HUES64 (cell line): ENCODE data around the gene ZNF385B.

Experiments used
- H3K27ac ChIP-seq: 2 replicates; pipeline ENCODE4 v1.7.0; 2013; ENCODE audit warnings: low read depth, low read length, inconsistent platforms
- H3K27me3 ChIP-seq: 2 replicates; pipeline ENCODE4 v1.6.1; 2013; ENCODE audit warnings: mild to moderate bottlenecking, low read length; ENCODE audit not compliant: insufficient read depth
- H3K36me3 ChIP-seq: 2 replicates; pipeline ENCODE4 v1.6.1; 2013; ENCODE audit warnings: mild to moderate bottlenecking, low read length; ENCODE audit not compliant: insufficient read depth
- H3K4me1 ChIP-seq: 2 replicates; pipeline ENCODE4 v1.6.1; 2013; ENCODE audit warnings: mild to moderate bottlenecking, low read length, moderate library complexity; ENCODE audit not compliant: insufficient read depth
- H3K4me3 ChIP-seq: 2 replicates; pipeline ENCODE4 v1.5.1; 2013; ENCODE audit warnings: mild to moderate bottlenecking, low read length, moderate library complexity
- H3K9ac ChIP-seq: 2 replicates; pipeline ENCODE4 v1.6.1; 2013; ENCODE audit warnings: mild to moderate bottlenecking, low read depth, low read length
- H3K9me3 ChIP-seq: 2 replicates; pipeline ENCODE4 v1.6.1; 2013; ENCODE audit warnings: low read depth, low read length; ENCODE audit not compliant: insufficient read depth
- WGBS: fragments of 150-250, 120-280 bp; methylation state at CpG from one replicate; pipeline ENCODE4 v1.1.7; 2013; ENCODE audit warnings: missing lambda C conversion rate; 5-methylcytosine and 5-hydroxymethylcytosine counted together

The ZNF385B gene

DNA sequence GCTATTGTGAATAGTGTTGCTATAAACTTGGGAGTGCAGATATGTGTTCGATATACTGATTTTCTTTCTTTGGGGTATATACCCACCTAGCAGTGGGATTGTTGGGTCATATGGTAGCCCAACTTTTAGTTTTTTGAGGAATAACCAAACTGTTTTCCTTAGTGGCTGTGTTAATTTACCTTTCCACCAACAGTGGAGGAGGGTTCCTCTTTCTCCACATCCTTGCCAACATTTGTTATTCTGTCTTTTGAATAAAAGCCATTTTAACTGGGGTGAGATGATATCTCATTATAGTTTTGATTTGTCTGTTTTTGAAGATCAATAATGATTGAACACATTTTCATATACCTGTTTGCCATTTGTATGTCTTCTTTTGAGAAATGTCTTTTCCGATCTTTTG, 314.8 kb downstream of the ZNF385B start:
- H3K9ac ChIP-seq, result no peak overlapping the region
- H3K36me3 ChIP-seq, result no peaks in the 10 kb centered on the region
- H3K27ac ChIP-seq, result no peak overlapping the region
- 94% methylated on average over 1 of the region's 2 CpGs for WGBS
- no peak overlapping the region for H3K4me3 ChIP-seq
- no peaks in the 10 kb centered on the region for H3K9me3 ChIP-seq
- peaks cover 2% of the 10 kb centered on the region; the same call in 1 of the 2 replicates for H3K27me3 ChIP-seq
- H3K4me1 ChIP-seq, result peaks cover 28% of the 10 kb centered on the region

DNA sequence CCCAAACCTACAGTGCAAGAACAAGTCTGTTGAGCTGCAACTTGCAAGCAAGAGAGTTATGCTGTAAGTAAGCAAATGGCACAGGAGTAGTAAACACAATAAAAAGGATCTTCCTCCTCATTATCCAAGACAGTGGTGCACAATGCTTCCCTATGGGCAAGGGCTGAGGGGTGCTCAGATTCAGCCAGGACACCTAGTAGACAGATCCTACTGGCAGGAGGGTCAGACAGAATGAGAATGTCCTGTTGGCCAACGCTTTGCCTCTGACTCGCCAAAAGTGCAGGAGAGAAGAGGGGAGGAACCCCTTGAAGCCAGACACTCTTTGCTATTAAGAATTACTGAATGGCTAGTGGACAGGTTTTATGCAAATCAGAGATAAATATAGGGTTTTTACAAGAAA, 316.4 kb downstream of the ZNF385B start:
- H3K9me3 ChIP-seq, result no peaks in the 10 kb centered on the region
- H3K9ac ChIP-seq, result no peak overlapping the region
- no peaks in the 10 kb centered on the region for H3K36me3 ChIP-seq
- no peak overlapping the region for H3K27ac ChIP-seq
- H3K4me1 ChIP-seq, result peaks cover 14% of the 10 kb centered on the region
- peaks cover 2% of the 10 kb centered on the region; the same call in 1 of the 2 replicates for H3K27me3 ChIP-seq
- H3K4me3 ChIP-seq, result no peak overlapping the region
- WGBS, result 91% methylated on average over 2 of the region's 2 CpGs

DNA sequence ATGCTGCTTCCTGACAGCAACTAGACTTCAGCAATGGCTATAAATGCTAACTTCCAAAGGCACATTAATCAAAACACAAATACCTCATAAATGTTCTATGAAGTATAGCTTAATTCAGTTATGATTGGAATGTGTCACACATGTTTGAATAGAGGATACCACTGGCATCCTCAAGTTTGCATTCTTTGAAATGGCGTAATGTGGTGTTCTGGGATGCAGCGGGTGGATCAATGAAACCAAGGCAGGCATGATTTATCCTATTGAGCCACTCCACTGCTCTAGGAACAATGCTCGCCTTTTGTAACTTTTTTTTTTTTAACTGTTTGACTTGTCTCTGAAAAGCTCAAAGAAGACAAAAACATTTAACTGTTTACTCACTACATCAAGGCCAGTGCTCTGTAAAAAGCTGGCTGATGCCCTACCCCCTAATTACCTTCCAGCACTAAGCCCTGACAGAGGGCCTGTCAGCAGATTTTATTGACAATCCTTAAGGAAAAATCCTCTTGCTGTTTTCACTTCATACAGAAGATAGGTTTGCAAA, 318.0 kb downstream of the ZNF385B start:
- H3K9ac ChIP-seq, result no peak overlapping the region
- H3K4me3 ChIP-seq, result no peak overlapping the region
- H3K36me3 ChIP-seq, result no peaks in the 10 kb centered on the region
- no peaks in the 10 kb centered on the region; the same call in 1 of the 2 replicates for H3K9me3 ChIP-seq
- peaks cover 4% of the 10 kb centered on the region; the same call in 1 of the 2 replicates for H3K4me1 ChIP-seq
- WGBS, result 61% methylated on average over 3 of the region's 3 CpGs
- no peaks in the 10 kb centered on the region; the same call in 1 of the 2 replicates for H3K27me3 ChIP-seq
- H3K27ac ChIP-seq, result no peak overlapping the region

DNA sequence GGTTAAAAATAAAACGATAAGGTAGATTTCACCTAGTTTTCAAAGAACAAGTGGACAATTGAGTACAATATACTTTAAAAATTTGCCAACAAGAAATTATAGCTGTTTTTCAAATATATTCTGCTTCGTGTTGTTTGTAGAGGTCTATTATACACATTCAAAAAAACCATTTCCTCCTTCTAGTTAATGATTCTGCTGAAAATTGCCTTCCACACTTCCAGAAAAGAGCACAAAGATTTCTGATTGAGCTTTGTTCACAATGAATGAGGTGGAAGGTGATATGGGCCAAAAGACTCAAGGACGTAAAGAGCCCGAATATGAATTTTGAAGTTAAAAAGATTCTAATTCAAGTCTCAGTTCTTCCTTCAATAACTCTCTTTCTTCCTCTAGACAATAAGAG, 319.8 kb downstream of the ZNF385B start:
- Histone ChIP-seq H3K4me1 (peaks cover 4% of the 10 kb centered on the region; the same call in 1 of the 2 replicates), H3K9ac (no peak overlapping the region), H3K4me3 (no peak overlapping the region), H3K36me3 (no peaks in the 10 kb centered on the region), H3K27ac (no peak overlapping the region), H3K27me3 (no peaks in the 10 kb centered on the region), H3K9me3 (no peaks in the 10 kb centered on the region; the same call in 1 of the 2 replicates)
- no CpG with 5 or more reads among the region's 4 CpGs for WGBS

DNA sequence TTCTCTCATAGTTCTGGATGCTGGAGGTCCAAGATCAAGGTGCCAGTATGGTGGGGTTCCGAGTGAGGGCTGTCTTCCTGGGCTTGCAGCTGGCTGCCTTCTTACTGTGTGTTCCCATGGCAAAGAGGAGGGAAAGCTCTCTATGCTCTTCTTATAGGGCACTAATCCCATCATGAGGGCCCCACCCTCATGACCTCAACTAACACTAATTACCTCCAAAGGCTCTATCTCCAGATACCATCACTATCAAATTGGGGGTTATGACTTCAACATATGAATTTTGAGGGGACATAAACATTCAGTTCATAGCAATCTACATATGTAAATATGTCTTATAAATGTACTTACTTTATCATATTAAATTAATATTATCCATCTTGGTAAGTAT, 322.3 kb downstream of the ZNF385B start:
- Histone ChIP-seq H3K27me3 (no peaks in the 10 kb centered on the region), H3K4me3 (no peak overlapping the region), H3K27ac (no peak overlapping the region), H3K9ac (no peak overlapping the region), H3K36me3 (no peaks in the 10 kb centered on the region), H3K9me3 (no peaks in the 10 kb centered on the region; the same call in 1 of the 2 replicates), H3K4me1 (peaks cover 4% of the 10 kb centered on the region; the same call in 1 of the 2 replicates)
- 90% methylated on average over 1 of the region's 1 CpG for whole genome bisulfite sequencing

DNA sequence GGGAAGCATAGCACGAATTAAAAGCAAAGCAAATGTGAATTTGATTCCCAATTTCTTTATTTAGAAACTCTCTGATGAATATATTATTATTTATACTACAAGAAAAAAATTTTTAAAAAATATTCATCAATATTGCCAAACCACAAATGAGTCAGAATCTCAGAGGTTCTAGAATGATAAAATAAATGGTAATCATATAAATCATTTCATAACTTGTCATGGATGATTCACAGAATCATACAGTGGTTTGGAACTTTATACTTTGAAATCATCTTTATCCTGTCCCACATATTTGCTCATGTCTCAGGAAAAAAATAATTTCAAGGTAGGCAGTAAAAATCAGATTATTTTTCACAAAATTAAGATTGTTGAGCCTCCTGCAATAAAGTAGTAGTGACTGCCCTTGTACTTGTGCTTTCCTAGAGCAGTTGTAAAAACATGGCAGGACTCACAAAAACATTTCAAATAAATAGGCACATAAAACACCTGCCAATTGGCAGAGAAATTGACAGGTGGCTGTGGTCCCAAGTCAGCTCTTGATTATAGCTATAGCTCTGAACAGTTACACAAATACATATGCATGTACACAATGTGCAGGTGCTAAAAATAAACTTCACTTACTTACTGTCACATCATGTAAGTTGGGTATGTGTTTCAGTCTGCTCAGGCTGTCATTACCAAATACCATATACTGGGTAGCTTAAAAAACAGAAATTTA, 322.8 kb downstream of the ZNF385B start:
- no CpG with 5 or more reads among the region's 1 CpG for WGBS
- Histone ChIP-seq H3K27ac (no peak overlapping the region), H3K9ac (no peak overlapping the region), H3K36me3 (no peaks in the 10 kb centered on the region), H3K4me1 (peaks cover 4% of the 10 kb centered on the region; the same call in 1 of the 2 replicates), H3K9me3 (no peaks in the 10 kb centered on the region; the same call in 1 of the 2 replicates), H3K27me3 (no peaks in the 10 kb centered on the region), H3K4me3 (no peak overlapping the region)

DNA sequence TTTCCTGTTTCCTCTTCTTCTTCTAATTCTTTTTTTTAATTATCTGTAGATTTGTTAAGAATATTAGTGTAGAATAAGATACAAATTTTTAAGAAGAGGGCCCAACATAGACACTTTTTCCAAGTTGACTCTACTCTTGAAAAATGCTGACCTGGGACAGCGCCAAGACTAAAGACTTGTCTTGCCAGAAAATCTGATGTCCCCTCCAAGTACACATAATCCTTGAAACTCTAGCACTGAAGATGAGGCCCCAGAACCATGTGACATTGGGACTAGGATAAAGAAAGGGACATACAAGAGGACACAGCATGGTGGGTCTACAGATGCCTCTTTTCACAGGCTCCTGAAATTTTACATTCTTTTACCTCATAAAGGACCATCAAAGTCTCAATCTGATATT, 325.2 kb downstream of the ZNF385B start:
- Histone ChIP-seq H3K27ac (no peak overlapping the region), H3K4me1 (peaks cover 6% of the 10 kb centered on the region; the same call in 1 of the 2 replicates), H3K9ac (no peak overlapping the region), H3K4me3 (no peak overlapping the region), H3K27me3 (no peaks in the 10 kb centered on the region), H3K9me3 (no peaks in the 10 kb centered on the region; the same call in 1 of the 2 replicates), H3K36me3 (no peaks in the 10 kb centered on the region)
- 100% methylated on average over 1 of the region's 1 CpG for WGBS

DNA sequence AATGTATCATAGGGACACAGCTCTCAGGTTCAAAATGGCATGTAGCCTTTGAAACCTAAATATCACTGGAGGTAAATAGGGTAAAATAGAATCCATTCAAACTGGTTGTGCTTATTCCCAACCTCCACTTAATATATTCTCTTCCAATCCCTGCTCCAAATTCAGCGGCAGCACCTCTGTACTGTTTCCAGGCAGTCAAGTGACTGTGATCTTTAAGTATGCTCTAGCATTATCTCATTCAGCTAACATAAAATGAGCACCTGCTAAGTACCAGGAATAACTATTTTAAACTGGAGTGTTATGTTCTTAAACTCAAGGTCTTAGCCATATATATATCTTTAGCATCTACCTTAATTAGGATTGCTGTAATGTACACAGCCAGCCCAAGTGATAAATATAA, 327.5 kb downstream of the ZNF385B start:
- no peak overlapping the region for H3K9ac ChIP-seq
- H3K4me1 ChIP-seq, result peaks cover 6% of the 10 kb centered on the region; the same call in 1 of the 2 replicates
- H3K27ac ChIP-seq, result no peak overlapping the region
- no peaks in the 10 kb centered on the region for H3K36me3 ChIP-seq
- H3K4me3 ChIP-seq, result no peak overlapping the region
- 91% methylated on average over 1 of the region's 1 CpG for WGBS
- no peaks in the 10 kb centered on the region for H3K9me3 ChIP-seq
- H3K27me3 ChIP-seq, result no peaks in the 10 kb centered on the region

DNA sequence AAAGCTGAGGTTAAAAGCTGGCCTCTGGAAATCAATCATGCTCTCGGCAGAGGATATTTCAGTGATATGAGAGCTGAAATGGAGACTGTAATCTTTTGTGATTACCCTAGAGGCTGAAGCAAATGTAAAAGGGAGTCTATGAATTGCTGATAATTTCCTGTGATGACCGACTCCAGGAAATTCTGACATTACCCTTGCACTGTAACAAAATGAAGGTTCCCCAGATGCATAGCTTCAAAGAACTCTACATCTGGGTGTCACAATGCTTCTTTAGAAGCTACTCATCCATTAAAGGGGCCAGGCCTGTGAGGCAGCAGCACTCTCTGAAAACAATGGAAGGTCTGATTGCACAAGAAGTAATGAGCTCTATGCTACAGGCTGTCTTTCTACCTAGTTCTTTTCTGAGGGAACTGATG, 328.5 kb downstream of the ZNF385B start:
- no peak overlapping the region for H3K9ac ChIP-seq
- H3K27ac ChIP-seq, result no peak overlapping the region

DNA sequence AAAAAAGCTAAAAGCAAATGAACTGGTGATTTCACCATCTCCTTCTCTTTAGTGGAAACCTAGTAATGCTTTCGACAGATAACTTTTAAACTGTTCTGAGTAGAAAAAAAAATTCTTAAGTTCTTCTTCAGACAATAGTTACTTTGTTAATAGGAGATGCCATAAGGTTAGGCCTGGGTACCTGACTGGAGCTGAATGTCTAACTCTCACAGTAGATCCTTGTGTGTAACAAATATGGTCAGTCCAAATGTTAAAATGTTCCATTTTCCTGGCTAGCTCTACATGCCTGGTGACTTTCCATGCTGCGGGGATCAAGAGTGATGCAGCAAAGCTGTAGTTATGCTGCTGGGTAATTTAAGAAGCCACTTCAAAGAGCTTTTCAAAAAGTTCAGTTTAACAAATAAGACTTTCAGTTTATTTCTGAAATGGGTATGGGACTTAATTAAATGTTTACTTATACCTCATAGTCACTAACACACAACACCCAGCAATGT, 332.8 kb downstream of the ZNF385B start:
- Histone ChIP-seq H3K27ac (no peak overlapping the region), H3K9ac (no peak overlapping the region), H3K36me3 (no peaks in the 10 kb centered on the region), H3K27me3 (no peaks in the 10 kb centered on the region), H3K9me3 (no peaks in the 10 kb centered on the region), H3K4me1 (peaks cover 6% of the 10 kb centered on the region; the same call in 1 of the 2 replicates), H3K4me3 (no peak overlapping the region)
- 89% methylated on average over 2 of the region's 2 CpGs for WGBS

More for the DNA sequence above, 328.5 kb downstream of the ZNF385B start:
- Histone ChIP-seq H3K9me3 (no peaks in the 10 kb centered on the region), H3K36me3 (no peaks in the 10 kb centered on the region), H3K4me3 (no peak overlapping the region), H3K4me1 (peaks cover 6% of the 10 kb centered on the region; the same call in 1 of the 2 replicates), H3K27me3 (no peaks in the 10 kb centered on the region)
- 92% methylated on average over 2 of the region's 2 CpGs for WGBS

DNA sequence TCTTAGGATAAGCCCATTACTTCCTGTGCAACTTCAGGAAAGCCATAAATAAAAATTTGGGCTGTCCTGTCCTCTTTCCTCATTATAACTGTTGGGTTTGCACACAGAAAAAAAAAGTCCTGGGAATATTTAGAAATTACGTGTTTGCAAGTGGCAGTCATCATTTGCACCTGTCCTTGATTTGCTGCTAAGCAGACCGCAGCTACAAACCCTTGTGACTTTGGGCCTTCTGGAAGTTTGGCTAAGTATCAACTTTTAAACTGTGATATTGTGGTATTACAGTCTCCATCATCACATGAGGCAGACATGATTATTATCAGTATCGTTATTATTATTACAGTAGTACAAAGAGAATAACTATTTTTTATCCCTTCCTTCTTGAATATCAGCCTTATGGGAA, 336.1 kb downstream of the ZNF385B start:
- Histone ChIP-seq H3K27ac (no peak overlapping the region), H3K9ac (no peak overlapping the region), H3K36me3 (no peaks in the 10 kb centered on the region), H3K4me1 (no peaks in the 10 kb centered on the region), H3K27me3 (no peaks in the 10 kb centered on the region), H3K9me3 (no peaks in the 10 kb centered on the region), H3K4me3 (no peak overlapping the region)
- 99% methylated on average over 2 of the region's 3 CpGs for WGBS
